Suprapubic skin (tissue), 4 donors: ENCODE measurements around the gene CCNL1. TPM values are rescaled to one million over a fixed set of nuclear protein-coding genes. Genes with fewer than 3 reads are reported as not detected.
A peak's percentile ranks its signal among the peaks of the same experiment; 100 is the strongest.
"Not testable (repeated sequence)": the region's sequence is repeated elsewhere in the genome, so short reads cannot be mapped to it uniquely, and the experiment has no call there.

Experiments used
- DNase-seq, 2 donors: peaks; one replicate each; pipeline ENCODE4 v3.0.0-alpha.2; 2019; ENCODE audit warnings: low spot score in 2 of 2
- H3K27ac ChIP-seq: fragments of 200-600 bp; sonication (generic); one replicate; pipeline ENCODE4 v1.5.1; 2019
- H3K27me3 ChIP-seq: fragments of 200-600 bp; sonication (generic); one replicate; pipeline ENCODE4 v1.5.1; 2019
- H3K36me3 ChIP-seq: fragments of 200-600 bp; sonication (generic); one replicate; pipeline ENCODE4 v1.5.1; 2019
- H3K4me1 ChIP-seq: fragments of 200-600 bp; sonication (generic); one replicate; pipeline ENCODE4 v1.5.1; 2019
- H3K4me3 ChIP-seq: fragments of 200-600 bp; sonication (generic); one replicate; pipeline ENCODE4 v1.5.1; 2019; ENCODE audit warnings: mild to moderate bottlenecking
- H3K9me3 ChIP-seq: fragments of 200-600 bp; sonication (generic); one replicate; pipeline ENCODE4 v1.5.1; 2019
- CTCF ChIP-seq, 2 donors: fragments of 200-600 bp in 1 of 2; fragments of 450-650 bp in 1 of 2; sonication (generic) in 1 of 2; IDR thresholded peaks; one replicate each; pipeline ENCODE4 v1.5.1; 2016 to 2019; ENCODE audit warnings: antibody characterized with exemption in 2 of 2, mild to moderate bottlenecking in 1 of 2, moderate library complexity in 1 of 2
- EP300 ChIP-seq: sonication (generic); formaldehyde crosslinking; IDR thresholded peaks from one replicate; pipeline ENCODE4 v1.6.1; 2017; ENCODE audit warnings: antibody characterized with exemption
- POLR2A ChIP-seq, 2 donors: fragments of 450-650 bp; IDR thresholded peaks; one replicate each; pipeline ENCODE4 v1.6.1; 2017; ENCODE audit warnings: antibody characterized with exemption in 2 of 2, mild to moderate bottlenecking in 2 of 2, moderate library complexity in 2 of 2
- POLR2AphosphoS5 ChIP-seq, 3 donors: sonication (generic); formaldehyde crosslinking; IDR thresholded peaks; one replicate each; pipeline ENCODE4 v1.6.1; 2017; ENCODE audit warnings: antibody characterized with exemption in 3 of 3
- WGBS: methylation state at CpG from one replicate; pipeline ENCODE4 v1.1.5; 2018; 5-methylcytosine and 5-hydroxymethylcytosine counted together
- total RNA-seq, 4 donors: library from RNA; depleted of rRNA; stranded (reverse); fragments of >200 nt; gene quantifications; one replicate each; pipeline ENCODE4 v1.1.0, GENCODE V29; 2016

The CCNL1 gene
- total RNA-seq, 4 donors from 2014 or later, result 203 to 665 (median 246) TPM

GRCh38 chr3:157179365-157179803, 19.4 kb upstream of the CCNL1 start:
- Histone ChIP-seq H3K4me1 (peaks cover 12% of the 10 kb centered on the region), H3K36me3 (no peaks in the 10 kb centered on the region), H3K4me3 (no peak overlapping the region), H3K27me3 (no peaks in the 10 kb centered on the region), H3K27ac (no peak overlapping the region), H3K9me3 (no peaks in the 10 kb centered on the region)
- 95% methylated on average over 13 of the region's 27 CpGs for WGBS
- no peak for DNase-seq
- TF ChIP-seq EP300 (no peak), POLR2AphosphoS5 (IDR thresholded peaks at IDR 0.05) (no peak), CTCF (IDR thresholded peaks at IDR 0.05) (no peak), POLR2A (IDR thresholded peaks at IDR 0.05) (no peak)

- H3K36me3 ChIP-seq, DNase-seq, H3K27me3 ChIP-seq, H3K27ac ChIP-seq, H3K9me3 ChIP-seq, H3K4me3 ChIP-seq: not testable (repeated sequence)
- 94% methylated on average over 41 of the region's 54 CpGs for WGBS
- peaks cover 12% of the 10 kb centered on the region for H3K4me1 ChIP-seq
These were observed 18.8 kb upstream of the CCNL1 start for GRCh38 chr3:157178503-157179364.

DNA sequence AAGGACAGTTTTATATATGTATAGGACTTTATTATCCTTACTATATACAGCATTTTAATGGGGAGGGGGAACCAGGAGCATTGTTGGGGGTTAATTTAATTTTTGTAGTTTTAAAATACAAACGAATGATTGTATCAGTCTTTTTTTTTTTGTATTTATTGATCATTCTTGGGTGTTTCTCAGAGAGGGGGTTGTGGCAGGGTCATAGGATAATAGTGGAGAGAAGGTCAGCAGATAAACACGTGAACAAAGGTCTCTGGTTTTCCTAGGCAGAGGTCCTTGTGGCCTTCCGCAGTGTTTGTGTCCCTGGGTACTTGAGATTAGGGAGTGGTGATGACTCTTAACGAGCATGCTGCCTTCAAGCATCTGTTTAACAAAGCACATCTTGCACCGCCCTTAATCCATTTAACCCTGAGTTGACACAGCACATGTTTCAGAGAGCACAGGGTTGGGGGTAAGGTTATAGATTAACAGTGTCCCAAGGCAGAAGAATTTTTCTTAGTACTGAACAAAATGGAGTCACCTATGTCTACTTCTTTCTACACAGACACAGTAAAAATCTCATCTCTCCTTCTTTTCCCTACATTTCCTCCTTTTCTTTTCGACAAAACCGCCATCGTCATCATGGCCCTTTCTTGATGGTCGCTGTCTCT, 18.0 kb upstream of the CCNL1 start:
- WGBS, result 88% methylated on average over 9 of the region's 9 CpGs
- H3K36me3 ChIP-seq, H3K27me3 ChIP-seq, H3K27ac ChIP-seq, H3K9me3 ChIP-seq, DNase-seq, H3K4me3 ChIP-seq: not testable (repeated sequence)
- peaks cover 12% of the 10 kb centered on the region for H3K4me1 ChIP-seq

DNA sequence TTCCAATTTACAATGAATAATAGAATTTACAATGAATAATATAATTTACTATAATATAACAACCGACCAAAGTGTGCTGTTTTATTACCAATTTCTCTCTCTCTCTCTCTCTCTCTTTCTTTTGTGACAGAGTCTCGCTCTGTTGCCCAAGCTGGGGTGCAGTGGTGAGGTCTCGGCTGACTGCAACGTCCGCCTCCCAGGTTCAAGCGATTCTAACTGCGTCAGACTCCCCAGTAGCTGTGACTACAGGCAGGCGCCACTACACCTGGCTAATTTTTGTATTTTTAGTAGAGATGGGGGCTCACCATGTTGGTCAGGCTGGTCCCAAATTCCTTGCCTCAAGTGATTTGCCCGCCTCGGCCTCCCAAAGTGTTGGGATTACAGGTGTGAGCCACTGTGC, 17.0 kb upstream of the CCNL1 start:
- H3K4me1 ChIP-seq, result peaks cover 12% of the 10 kb centered on the region
- DNase-seq, result no peak
- H3K27me3 ChIP-seq, result no peaks in the 10 kb centered on the region
- TF ChIP-seq POLR2A (IDR thresholded peaks at IDR 0.05), result no peak
- TF ChIP-seq EP300, result no peak
- TF ChIP-seq POLR2AphosphoS5 (IDR thresholded peaks at IDR 0.05), result no peak
- no peak for TF ChIP-seq CTCF (IDR thresholded peaks at IDR 0.05)
- no peaks in the 10 kb centered on the region for H3K9me3 ChIP-seq
- 96% methylated on average over 10 of the region's 10 CpGs for whole genome bisulfite sequencing
- H3K4me3 ChIP-seq, result no peak overlapping the region
- no peaks in the 10 kb centered on the region for H3K36me3 ChIP-seq
- no peak overlapping the region for H3K27ac ChIP-seq

GRCh38 chr3:157175691-157176507, 16.0 kb upstream of the CCNL1 start:
- 7% methylated on average over 12 of the region's 12 CpGs for WGBS
- Histone ChIP-seq H3K9me3 (no peaks in the 10 kb centered on the region), H3K27me3 (no peaks in the 10 kb centered on the region), H3K4me3 (peak overlapping the region; percentile 65), H3K4me1 (peaks cover 12% of the 10 kb centered on the region), H3K36me3 (no peaks in the 10 kb centered on the region), H3K27ac (peak overlapping the region; percentile 91)
- no peak for DNase-seq
- TF ChIP-seq POLR2A (IDR thresholded peaks at IDR 0.05) (no peak), EP300 (no peak), POLR2AphosphoS5 (IDR thresholded peaks at IDR 0.05) (no peak), CTCF (IDR thresholded peaks at IDR 0.05) (no peak)
